H1 (cell line): ENCODE data around the gene DPF3. TPM values are rescaled to one million over a fixed set of nuclear protein-coding genes. Genes with fewer than 3 reads are reported as not detected.

Experiments
- CTCF ChIA-PET: fragments of 300-600 bp; sonication (Branson Sonifier 250); formaldehyde crosslinking; loops from one replicate; lab custom pipeline; 2021; ENCODE audit not compliant: partially characterized antibody; lab: Charles Lee
- POLR2A ChIA-PET: fragments of 300-600 bp; sonication (Branson Sonifier 250); formaldehyde crosslinking; loops from one replicate; lab custom pipeline; 2021; ENCODE audit warnings: inconsistent platforms; ENCODE audit not compliant: partially characterized antibody; lab: Charles Lee
- DNase-seq, 2 experiments: peaks; one replicate each; pipeline versions ENCODE4 v3.0.0 to v3.0.0-alpha.2; 2010 to 2022; ENCODE audit warnings: low spot score in 2 of 2, low read depth in 1 of 2, mixed read lengths in 1 of 2
- FAIRE-seq: peaks from 2 replicates; lab custom pipeline; 2011; peaks lifted over from hg19 to GRCh38; lab: Jason Lieb, UNC
- H2AFZ ChIP-seq: 2 replicates; pipeline ENCODE4 v1.8.1; 2012; ENCODE audit warnings: low read length, inconsistent platforms
- H2AK5ac ChIP-seq: 2 replicates; pipeline ENCODE4 v1.6.1; 2013; ENCODE audit warnings: low read depth, low read length
- H2BK120ac ChIP-seq: replicated peaks from 2 replicates; pipeline ENCODE3; 2013; ENCODE audit warnings: low read depth, low read length, inconsistent platforms
- H2BK12ac ChIP-seq: 2 replicates; pipeline ENCODE4 v1.6.1; 2013; ENCODE audit warnings: low read depth, low read length
- H2BK15ac ChIP-seq: 2 replicates; pipeline ENCODE4 v1.6.1; 2013; ENCODE audit warnings: low read length
- H2BK20ac ChIP-seq: 2 replicates; pipeline ENCODE4 v1.6.1; 2013; ENCODE audit warnings: low read length
- H2BK5ac ChIP-seq: 2 replicates; pipeline ENCODE4 v1.6.1; 2013; ENCODE audit warnings: low read depth, low read length
- H3K14ac ChIP-seq: 2 replicates; pipeline ENCODE4 v1.6.1; 2013; ENCODE audit warnings: inconsistent platforms; ENCODE audit not compliant: insufficient read length
- H3K18ac ChIP-seq: 2 replicates; pipeline ENCODE4 v1.6.1; 2013; ENCODE audit warnings: low read length; ENCODE audit errors: extremely low read depth
- H3K23ac ChIP-seq: 2 replicates; pipeline ENCODE4 v1.6.1; 2013; ENCODE audit warnings: inconsistent platforms; ENCODE audit not compliant: insufficient read length
- H3K23me2 ChIP-seq: 2 replicates; pipeline ENCODE4 v1.6.1; 2013; ENCODE audit warnings: low read depth, low read length
- H3K27ac ChIP-seq: 2 replicates; pipeline ENCODE4 v1.6.1; 2011; ENCODE audit warnings: low read depth, low read length, inconsistent platforms
- H3K27me3 ChIP-seq, 4 experiments: replicated peaks in 1 of 4; 1 replicate in 1 of 4; 2 replicates in 3 of 4; pipeline versions ENCODE4 v1.6.1 to v1.8.1; 2011 to 2013; ENCODE audit warnings: low read length in 3 of 4, mild to moderate bottlenecking in 3 of 4, inconsistent platforms in 2 of 4, mixed read lengths in 2 of 4, moderate library complexity in 1 of 4; ENCODE audit not compliant: control insufficient read depth in 3 of 4, insufficient read depth in 3 of 4; ENCODE audit errors: extremely low read depth in 1 of 4
- H3K36me3 ChIP-seq, 4 experiments: 2 replicates each; pipeline versions ENCODE4 v1.6.1 to v1.8.1; 2011 to 2013; ENCODE audit warnings: mild to moderate bottlenecking in 4 of 4, low read length in 3 of 4, moderate library complexity in 2 of 4, control low read depth in 1 of 4, inconsistent platforms in 1 of 4; ENCODE audit not compliant: insufficient read depth in 4 of 4, control insufficient read depth in 2 of 4
- H3K4ac ChIP-seq: replicated peaks from 2 replicates; pipeline ENCODE3; 2013; ENCODE audit warnings: low read length, low read depth, mixed read lengths, inconsistent platforms; ENCODE audit not compliant: insufficient read length
- H3K4me1 ChIP-seq, 4 experiments: replicated peaks in 1 of 4; 1 replicate in 1 of 4; 2 replicates in 3 of 4; pipeline versions ENCODE4 v1.6.1 to v1.8.1; 2011 to 2013; ENCODE audit warnings: low read length in 3 of 4, inconsistent platforms in 2 of 4, mixed read lengths in 1 of 4; ENCODE audit not compliant: insufficient read depth in 4 of 4, control insufficient read depth in 3 of 4
- H3K4me2 ChIP-seq, 2 experiments: 2 replicates each; pipeline versions ENCODE4 v1.6.1 to v1.8.1; 2011 to 2013; ENCODE audit warnings: low read depth in 2 of 2, low read length in 2 of 2, control low read depth in 1 of 2, inconsistent platforms in 1 of 2, mild to moderate bottlenecking in 1 of 2; ENCODE audit not compliant: insufficient read depth in 1 of 2
- H3K4me3 ChIP-seq, 4 experiments: fragments of 200-600, 300-600 bp in 1 of 4; sonication (generic), shearing (Covaris generic), sonication (Bioruptor Twin) in 1 of 4; 2 replicates each; pipeline versions ENCODE4 v1.5.1 to v1.8.1; 2011 to 2016; ENCODE audit warnings: low read length in 4 of 4, low read depth in 3 of 4, control low read depth in 2 of 4, inconsistent platforms in 2 of 4, mild to moderate bottlenecking in 2 of 4, mixed read lengths in 1 of 4, moderate library complexity in 1 of 4; ENCODE audit not compliant: insufficient read depth in 2 of 4; ENCODE audit errors: extremely low read depth in 1 of 4
- H3K56ac ChIP-seq: replicated peaks from 2 replicates; pipeline ENCODE3; 2013; ENCODE audit warnings: low read depth, mild to moderate bottlenecking, mixed read lengths, low read length, inconsistent platforms; ENCODE audit not compliant: insufficient read length
- H3K79me1 ChIP-seq: 2 replicates; pipeline ENCODE4 v1.6.1; 2013; ENCODE audit warnings: low read depth, low read length, control low read depth
- H3K79me2 ChIP-seq, 2 experiments: 2 replicates each; pipeline versions ENCODE4 v1.6.1 to v1.8.1; 2012 to 2013; ENCODE audit warnings: low read length in 2 of 2, mild to moderate bottlenecking in 2 of 2, inconsistent platforms in 1 of 2; ENCODE audit not compliant: insufficient read depth in 2 of 2, control insufficient read depth in 1 of 2
- H3K9ac ChIP-seq, 4 experiments: replicated peaks in 1 of 4; 1 replicate in 1 of 4; 2 replicates in 3 of 4; pipeline versions ENCODE4 v1.6.1 to v1.8.1; 2011 to 2013; ENCODE audit warnings: low read depth in 3 of 4, low read length in 3 of 4, control low read depth in 2 of 4, mild to moderate bottlenecking in 2 of 4, moderate library complexity in 2 of 4, inconsistent platforms in 1 of 4; ENCODE audit errors: extremely low read depth in 1 of 4
- H3K9me3 ChIP-seq, 2 experiments: 2 replicates each; pipeline versions ENCODE4 v1.6.1 to v1.8.1; 2012 to 2013; ENCODE audit warnings: mild to moderate bottlenecking in 2 of 2, moderate library complexity in 2 of 2, control low read depth in 1 of 2, inconsistent platforms in 1 of 2, low read depth in 1 of 2, low read length in 1 of 2, mixed read lengths in 1 of 2; ENCODE audit not compliant: insufficient read depth in 2 of 2
- H4K20me1 ChIP-seq, 2 experiments: replicated peaks in 1 of 2; 2 replicates each; pipeline versions ENCODE3 to v1.8.1; 2011 to 2013; ENCODE audit warnings: inconsistent platforms in 2 of 2, low read length in 2 of 2, mild to moderate bottlenecking in 1 of 2; ENCODE audit not compliant: insufficient read depth in 2 of 2, control insufficient read depth in 1 of 2
- H4K5ac ChIP-seq: 2 replicates; pipeline ENCODE4 v1.6.1; 2013; ENCODE audit warnings: low read length, low read depth, mixed read lengths, inconsistent platforms; ENCODE audit not compliant: insufficient read length
- H4K8ac ChIP-seq: 2 replicates; pipeline ENCODE4 v1.8.0; 2013; ENCODE audit warnings: mild to moderate bottlenecking, moderate library complexity, low read length, inconsistent platforms; ENCODE audit not compliant: insufficient read depth; ENCODE audit errors: extremely low read depth
- H4K91ac ChIP-seq: replicated peaks from 2 replicates; pipeline ENCODE3; 2013; ENCODE audit warnings: low read length, mixed read lengths, inconsistent platforms; ENCODE audit not compliant: insufficient read length
- CTBP2 ChIP-seq: IDR thresholded peaks from 2 replicates; pipeline ENCODE4 v1.7.0; 2011; ENCODE audit warnings: borderline replicate concordance, mild to moderate bottlenecking, moderate library complexity, mixed read lengths, low read length; ENCODE audit not compliant: insufficient read depth, insufficient read length
- KDM5A ChIP-seq: fragments of 200-600 bp; IDR thresholded peaks from 2 replicates; pipeline ENCODE4 v1.7.1; 2012; ENCODE audit warnings: mild to moderate bottlenecking, low read length, inconsistent platforms, mixed read lengths
- polyA plus RNA-seq, 7 experiments: library from polyadenylated mRNA; depleted of rRNA in 3 of 7; stranded (reverse) in 5 of 7; unstranded in 2 of 7; fragments of >200 nt in 5 of 7; fragments of 200-250 nt in 2 of 7; gene quantifications; 1 replicate in 5 of 7; 2 replicates in 1 of 7; 4 replicates in 1 of 7; pipeline versions ENCODE4 v1.2.1 to v1.2.3, GENCODE V29; 2011 to 2013; ENCODE audit warnings: missing spikeins in 2 of 7, mixed read lengths in 2 of 7
- total RNA-seq: library from RNA; stranded (reverse); fragmentation: NEBNext Ultra II Directional; extraction: Animal tissue kit (Norgen Biotek cat#: 25700); gene quantifications from 2 replicates; pipeline ENCODE4 v1.2.1, GENCODE V29; 2021
- TF ChIP-seq, protein P1 (sequence below): IDR thresholded peaks from 2 replicates; pipeline ENCODE4 v1.6.1; 2011; ENCODE audit warnings: low read length, improper control_type of control experiment
- TF ChIP-seq, protein P2 (sequence below), 3 experiments: IDR thresholded peaks; 1 replicate in 2 of 3; 2 replicates in 1 of 3; pipeline versions ENCODE4 v1.5.1 to v1.6.1; 2011; ENCODE audit warnings: low read length in 3 of 3, mild to moderate bottlenecking in 3 of 3, inconsistent platforms in 2 of 3, low read depth in 1 of 3, moderate library complexity in 1 of 3; ENCODE audit not compliant: insufficient read depth in 1 of 3; ENCODE audit errors: control extremely low read depth in 1 of 3

Gene DPF3
- total and polyA plus RNA-seq, 2 of the 8 experiments (the other 6 are each of a cell fraction or from before 2014, with no cell fraction given), result 0.19 TPM; not detected in 1

DNA sequence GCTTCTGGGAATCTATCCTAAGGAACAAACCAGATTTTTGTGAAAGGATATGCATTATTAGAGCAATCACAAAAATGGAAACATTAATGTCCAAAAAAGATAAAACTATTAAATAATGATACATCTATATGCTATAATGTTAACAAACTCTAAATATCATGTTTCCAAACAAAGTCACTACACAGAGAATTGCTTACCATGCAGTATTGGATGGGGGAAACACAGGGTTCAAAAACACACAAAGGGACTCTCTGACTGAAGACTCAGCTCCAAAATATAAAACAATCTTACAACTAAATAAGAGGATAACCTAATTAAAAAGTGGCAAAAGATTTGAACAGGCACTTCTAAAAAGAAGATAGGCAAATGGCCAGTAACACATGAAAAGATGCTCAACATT is 304.2 kb downstream of the DPF3 start:
- Histone ChIP-seq H4K8ac (no peak overlapping the region), H3K56ac (no peak overlapping the region), H3K14ac (no peak overlapping the region), H3K4ac (no peak overlapping the region), H3K27me3 (no peaks in the 10 kb centered on the region), H3K18ac (no peak overlapping the region), H4K20me1 (no peaks in the 10 kb centered on the region), H2AK5ac (no peak overlapping the region), H3K4me1 (no peaks in the 10 kb centered on the region), H3K9ac (no peak overlapping the region), H3K36me3 (no peaks in the 10 kb centered on the region), H2BK12ac (no peak overlapping the region), H3K23me2 (no peaks in the 10 kb centered on the region), H4K5ac (no peak overlapping the region), H3K4me3 (no peak overlapping the region), H3K23ac (no peak overlapping the region), H2BK15ac (no peak overlapping the region), H2BK20ac (no peak overlapping the region), H3K27ac (no peak overlapping the region), H2BK120ac (no peak overlapping the region), H4K91ac (no peak overlapping the region), H3K79me2 (no peaks in the 10 kb centered on the region), H3K79me1 (no peaks in the 10 kb centered on the region), H2BK5ac (no peak overlapping the region), H3K4me2 (no peak overlapping the region), H2AFZ (no peak overlapping the region), H3K9me3 (no peaks in the 10 kb centered on the region; a peak in 1 of 4 replicates)
- POLR2A ChIA-PET, result interaction anchor here (1.2 kb wide), 1 partner anchor 8 kb away, joined by 3 read pairs; no protein-coding TSS in a partner anchor
- DNase-seq (no peak), FAIRE-seq (no peak)
- CTCF ChIA-PET, result no interaction called here
- TF ChIP-seq, protein P1, sequence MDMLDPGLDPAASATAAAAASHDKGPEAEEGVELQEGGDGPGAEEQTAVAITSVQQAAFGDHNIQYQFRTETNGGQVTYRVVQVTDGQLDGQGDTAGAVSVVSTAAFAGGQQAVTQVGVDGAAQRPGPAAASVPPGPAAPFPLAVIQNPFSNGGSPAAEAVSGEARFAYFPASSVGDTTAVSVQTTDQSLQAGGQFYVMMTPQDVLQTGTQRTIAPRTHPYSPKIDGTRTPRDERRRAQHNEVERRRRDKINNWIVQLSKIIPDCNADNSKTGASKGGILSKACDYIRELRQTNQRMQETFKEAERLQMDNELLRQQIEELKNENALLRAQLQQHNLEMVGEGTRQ, result no peak
- TF ChIP-seq KDM5A, result no peak
- TF ChIP-seq, protein P2, sequence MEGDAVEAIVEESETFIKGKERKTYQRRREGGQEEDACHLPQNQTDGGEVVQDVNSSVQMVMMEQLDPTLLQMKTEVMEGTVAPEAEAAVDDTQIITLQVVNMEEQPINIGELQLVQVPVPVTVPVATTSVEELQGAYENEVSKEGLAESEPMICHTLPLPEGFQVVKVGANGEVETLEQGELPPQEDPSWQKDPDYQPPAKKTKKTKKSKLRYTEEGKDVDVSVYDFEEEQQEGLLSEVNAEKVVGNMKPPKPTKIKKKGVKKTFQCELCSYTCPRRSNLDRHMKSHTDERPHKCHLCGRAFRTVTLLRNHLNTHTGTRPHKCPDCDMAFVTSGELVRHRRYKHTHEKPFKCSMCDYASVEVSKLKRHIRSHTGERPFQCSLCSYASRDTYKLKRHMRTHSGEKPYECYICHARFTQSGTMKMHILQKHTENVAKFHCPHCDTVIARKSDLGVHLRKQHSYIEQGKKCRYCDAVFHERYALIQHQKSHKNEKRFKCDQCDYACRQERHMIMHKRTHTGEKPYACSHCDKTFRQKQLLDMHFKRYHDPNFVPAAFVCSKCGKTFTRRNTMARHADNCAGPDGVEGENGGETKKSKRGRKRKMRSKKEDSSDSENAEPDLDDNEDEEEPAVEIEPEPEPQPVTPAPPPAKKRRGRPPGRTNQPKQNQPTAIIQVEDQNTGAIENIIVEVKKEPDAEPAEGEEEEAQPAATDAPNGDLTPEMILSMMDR (IDR thresholded peaks at IDR 0.05; ENCODE audit: control extremely low read depth in 1 of 3, insufficient read depth in 1 of 3, low read depth in 1 of 3, low read length in 3 of 3), result no peak
- no peak for TF ChIP-seq CTBP2
